KOPT-K1 (cell line): Measurements from ENCODE around the gene HOXC9.

Source experiments
- H3K27ac ChIP-seq: fragments of 200-600 bp; sonication (generic); 2 replicates; pipeline ENCODE4 v1.5.1; 2016; ENCODE audit warnings: antibody characterized with exemption, mild to moderate bottlenecking, low read depth, low read length; ENCODE audit not compliant: poor library complexity, severe bottlenecking
- H3K36me3 ChIP-seq: fragments of 200-600 bp; sonication (generic); 2 replicates; pipeline ENCODE4 v1.5.1; 2017; ENCODE audit warnings: antibody characterized with exemption, mild to moderate bottlenecking, low read length, moderate library complexity; ENCODE audit not compliant: insufficient read depth
- H3K9me3 ChIP-seq: fragments of 200-600 bp; sonication (generic); 2 replicates; pipeline ENCODE4 v1.5.1; 2017; ENCODE audit warnings: antibody characterized with exemption, low read length, mild to moderate bottlenecking; ENCODE audit not compliant: insufficient read depth, poor library complexity, severe bottlenecking

HOXC9 gene

DNA sequence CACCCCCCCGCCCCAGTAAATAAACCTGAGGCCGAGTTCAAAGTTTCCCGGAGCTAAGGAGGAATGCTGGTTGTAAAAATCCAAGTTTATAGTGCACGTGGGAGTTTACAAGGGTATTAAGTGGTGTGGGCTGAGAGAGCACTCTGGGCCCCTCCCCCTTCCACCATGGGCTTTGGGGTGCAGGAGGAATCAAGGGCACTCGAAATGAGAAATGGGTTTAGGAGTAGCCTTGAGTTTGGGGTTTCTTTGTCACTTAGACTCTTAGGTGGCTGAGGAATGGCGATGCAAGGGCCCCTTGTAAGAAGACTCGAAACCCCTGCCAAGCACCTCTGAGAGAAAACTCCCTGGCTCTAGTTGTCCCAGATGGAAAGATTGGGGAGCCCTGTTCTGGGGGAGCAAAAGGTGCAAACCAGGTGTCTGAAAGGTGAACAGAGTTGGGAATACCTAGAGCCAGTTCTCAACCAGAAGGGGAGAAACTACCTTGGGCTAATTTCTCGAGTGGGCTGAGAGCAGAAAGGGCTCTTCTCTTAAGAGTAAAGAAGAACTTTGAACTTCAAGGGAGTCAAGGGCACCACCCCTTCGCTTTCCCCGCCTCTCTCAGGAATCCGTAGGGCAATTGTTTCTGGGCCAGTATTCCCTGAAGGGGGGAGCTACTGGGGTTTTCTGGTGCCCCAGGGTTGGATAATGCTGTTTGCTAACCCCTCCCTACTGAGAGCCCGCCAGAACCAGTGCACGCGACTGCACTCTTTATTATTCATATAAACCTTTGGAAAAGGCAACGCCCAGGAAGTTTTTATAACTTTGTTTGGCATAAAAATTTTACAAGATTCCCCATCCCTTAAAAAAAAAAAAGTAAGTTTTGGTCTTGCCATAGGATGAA, 21.2 kb upstream of the HOXC9 start:
- Histone ChIP-seq H3K27ac (no peak overlapping the region), H3K9me3 (no peaks in the 10 kb centered on the region), H3K36me3 (no peaks in the 10 kb centered on the region)

DNA sequence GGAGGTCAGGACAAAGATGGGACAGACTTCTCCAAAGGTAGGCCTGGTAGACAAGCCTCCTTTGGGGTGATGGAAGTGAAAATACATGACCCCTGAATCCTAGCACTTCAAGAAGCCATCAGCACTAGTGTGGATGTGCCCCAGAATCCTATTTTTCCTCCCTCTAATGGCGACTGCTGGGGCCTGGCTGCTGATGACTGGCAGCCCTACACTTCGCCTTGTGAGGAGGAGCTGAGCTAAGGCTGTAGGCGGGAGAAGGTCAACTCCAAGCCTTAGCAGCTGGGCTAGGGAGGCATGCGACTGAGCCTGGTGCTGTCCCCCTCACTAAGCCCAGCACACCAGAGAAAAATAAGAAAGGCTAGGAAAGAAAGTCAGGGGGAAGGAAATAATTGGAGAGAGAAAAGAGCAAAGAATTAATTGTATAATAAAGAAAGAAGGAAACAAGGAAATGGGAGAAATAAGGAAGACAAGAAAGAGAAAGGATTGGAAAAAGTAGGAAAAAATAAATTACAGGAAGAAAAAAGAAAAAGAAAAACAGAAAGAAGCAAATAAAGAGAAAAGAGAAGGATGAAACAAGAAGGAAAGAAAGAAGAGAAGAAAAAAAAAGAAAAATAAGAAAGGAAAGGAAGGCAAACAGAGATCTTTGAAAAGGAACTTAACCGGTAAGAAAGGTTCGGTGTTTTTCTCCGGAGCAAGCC, 19.7 kb upstream of the HOXC9 start:
- Histone ChIP-seq H3K36me3 (no peaks in the 10 kb centered on the region), H3K27ac (no peak overlapping the region), H3K9me3 (no peaks in the 10 kb centered on the region)

DNA sequence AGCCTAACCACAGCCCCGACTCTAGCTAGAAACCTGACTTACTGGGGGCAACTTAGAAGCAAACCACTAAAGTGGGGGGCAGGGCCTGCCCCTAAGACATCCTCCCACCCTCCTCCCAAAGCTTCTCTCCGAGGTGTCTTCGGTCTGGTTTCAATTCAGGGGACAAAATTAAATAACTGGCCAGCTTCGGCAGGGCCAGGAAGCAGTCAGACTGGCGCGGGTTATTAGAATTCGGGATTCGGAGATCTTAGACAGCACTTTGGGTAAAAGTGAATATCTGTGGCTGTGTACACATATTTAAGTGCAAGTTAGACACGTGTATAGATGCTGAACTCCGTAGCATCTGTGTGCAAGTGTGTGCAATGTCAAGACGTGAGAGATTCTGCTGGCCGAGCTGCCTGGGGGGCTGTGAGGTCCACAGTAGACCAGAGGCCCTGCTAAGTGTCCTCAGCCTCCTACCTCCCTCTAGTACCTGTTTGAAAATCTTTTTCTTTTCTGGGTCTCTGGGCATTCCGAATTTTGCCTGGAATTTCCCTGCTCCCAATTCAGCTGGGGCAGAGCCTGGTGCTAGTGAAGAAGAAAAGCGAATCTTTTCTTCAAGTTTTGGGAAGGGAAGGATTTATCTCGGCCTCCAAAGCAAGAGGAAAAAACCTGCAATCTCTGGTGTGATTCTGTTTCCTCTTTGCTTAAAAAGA, 19.0 kb upstream of the HOXC9 start:
- no peaks in the 10 kb centered on the region for H3K9me3 ChIP-seq
- no peak overlapping the region for H3K27ac ChIP-seq
- no peaks in the 10 kb centered on the region for H3K36me3 ChIP-seq

DNA sequence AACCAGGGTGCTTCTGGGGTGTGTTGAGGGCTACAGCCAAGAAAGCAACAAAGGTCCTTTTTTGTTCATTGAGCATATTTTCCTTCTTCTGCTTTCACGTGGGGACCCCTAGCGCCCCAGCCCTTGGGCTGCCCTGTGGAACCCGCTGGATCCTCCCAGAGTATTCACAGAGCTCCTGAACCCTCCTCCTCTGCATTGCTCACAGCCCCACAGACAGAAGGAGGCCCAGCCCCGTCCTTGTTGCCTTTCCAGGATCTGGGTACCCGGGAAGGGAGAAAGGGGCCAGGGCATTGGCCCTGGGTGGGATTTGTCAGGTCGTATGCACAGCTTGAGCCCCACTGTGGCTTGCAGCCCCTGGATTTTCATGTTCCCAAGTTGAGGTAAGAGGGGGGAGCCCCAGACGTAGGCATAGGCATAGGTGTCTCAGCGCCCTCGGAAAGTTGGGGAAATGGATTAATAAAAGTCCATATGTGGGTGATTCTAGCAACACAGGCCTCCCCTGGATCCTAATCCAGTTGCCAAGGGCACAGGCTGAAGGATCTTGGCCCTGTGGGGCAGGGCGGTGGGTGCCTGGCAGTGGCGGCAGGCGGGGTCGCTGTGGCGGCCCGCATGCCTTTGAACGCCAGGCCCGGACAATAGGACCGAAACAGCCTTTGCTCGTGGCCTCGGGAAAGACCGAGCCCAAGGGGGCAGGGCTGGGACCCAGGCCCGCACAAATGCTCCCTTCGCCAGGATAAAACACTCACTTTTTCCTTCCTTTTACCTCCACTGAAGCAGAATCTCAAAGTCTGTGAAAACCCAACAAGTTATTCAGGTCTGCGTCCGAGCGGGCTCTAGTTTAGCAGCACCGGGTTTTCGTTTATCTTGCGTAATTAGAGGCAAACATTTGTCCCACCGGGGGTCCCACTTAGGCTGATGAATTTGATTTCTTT, 18.1 kb upstream of the HOXC9 start:
- Histone ChIP-seq H3K27ac (no peak overlapping the region), H3K36me3 (no peaks in the 10 kb centered on the region), H3K9me3 (no peaks in the 10 kb centered on the region)

DNA sequence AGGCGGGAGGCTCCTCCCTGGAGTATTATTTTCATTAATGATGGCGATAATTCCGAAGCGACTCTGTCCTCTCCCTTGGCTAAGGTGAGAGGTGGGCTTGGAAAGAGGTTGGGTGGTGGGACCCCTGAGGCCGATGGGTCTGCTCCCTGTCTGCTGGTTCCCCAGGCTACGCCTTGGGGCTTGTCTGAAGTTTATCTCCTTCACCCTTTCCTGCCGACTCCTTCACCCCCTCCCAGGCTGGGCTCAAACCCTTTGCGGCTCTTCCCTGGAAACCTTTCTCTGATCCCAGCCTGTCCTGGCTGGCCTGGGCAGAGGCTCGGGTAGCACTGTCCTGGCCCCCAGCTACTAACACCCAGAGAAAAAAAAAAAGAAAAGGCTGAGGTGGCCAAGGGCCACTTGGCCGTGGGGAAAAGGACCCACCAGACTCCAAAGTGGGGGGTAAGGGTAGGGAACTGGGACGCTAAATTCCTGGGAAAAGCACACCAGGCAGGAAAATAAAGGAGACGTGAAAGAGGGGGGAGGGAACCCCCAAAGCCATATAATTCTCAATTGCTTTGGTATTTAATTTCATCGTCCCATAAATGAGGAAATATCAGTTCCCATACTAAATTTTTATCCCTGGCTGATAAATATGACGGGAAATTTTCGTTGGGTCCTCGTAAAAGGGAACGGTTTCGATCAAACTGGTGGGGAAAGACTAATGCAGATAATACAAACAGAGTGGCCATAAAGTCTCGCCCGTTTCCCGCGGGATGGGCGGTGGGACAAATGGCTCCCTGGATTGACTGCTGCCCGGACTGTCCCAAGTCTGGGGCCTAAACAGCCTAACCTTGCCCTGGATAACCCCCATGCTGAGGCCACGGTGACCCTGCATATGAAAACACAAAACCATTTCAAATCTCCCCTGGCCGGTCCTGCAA, 17.1 kb upstream of the HOXC9 start:
- Histone ChIP-seq H3K36me3 (no peaks in the 10 kb centered on the region), H3K9me3 (no peaks in the 10 kb centered on the region), H3K27ac (no peak overlapping the region)

DNA sequence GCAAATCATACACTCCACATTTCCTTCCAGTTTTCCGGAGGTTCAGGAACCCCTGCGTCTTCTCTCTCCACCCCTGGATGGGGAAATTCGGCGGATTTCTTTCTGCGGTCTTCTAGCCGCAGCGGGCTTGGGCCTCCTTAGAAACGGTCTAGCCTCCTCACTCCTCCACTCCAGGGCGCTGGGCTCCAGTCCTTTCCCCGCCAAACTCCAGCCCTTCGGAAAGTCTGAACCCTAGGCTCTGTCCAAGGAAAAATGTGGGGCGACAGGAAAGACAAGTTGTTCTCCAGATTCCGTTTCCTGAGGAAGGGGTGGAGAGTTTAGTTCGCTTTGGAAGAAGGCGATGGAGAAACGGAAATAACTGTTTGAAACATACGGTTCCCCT, 16.4 kb upstream of the HOXC9 start:
- H3K27ac ChIP-seq: no peak overlapping the region
- H3K36me3 ChIP-seq: no peaks in the 10 kb centered on the region
- H3K9me3 ChIP-seq: no peaks in the 10 kb centered on the region

DNA sequence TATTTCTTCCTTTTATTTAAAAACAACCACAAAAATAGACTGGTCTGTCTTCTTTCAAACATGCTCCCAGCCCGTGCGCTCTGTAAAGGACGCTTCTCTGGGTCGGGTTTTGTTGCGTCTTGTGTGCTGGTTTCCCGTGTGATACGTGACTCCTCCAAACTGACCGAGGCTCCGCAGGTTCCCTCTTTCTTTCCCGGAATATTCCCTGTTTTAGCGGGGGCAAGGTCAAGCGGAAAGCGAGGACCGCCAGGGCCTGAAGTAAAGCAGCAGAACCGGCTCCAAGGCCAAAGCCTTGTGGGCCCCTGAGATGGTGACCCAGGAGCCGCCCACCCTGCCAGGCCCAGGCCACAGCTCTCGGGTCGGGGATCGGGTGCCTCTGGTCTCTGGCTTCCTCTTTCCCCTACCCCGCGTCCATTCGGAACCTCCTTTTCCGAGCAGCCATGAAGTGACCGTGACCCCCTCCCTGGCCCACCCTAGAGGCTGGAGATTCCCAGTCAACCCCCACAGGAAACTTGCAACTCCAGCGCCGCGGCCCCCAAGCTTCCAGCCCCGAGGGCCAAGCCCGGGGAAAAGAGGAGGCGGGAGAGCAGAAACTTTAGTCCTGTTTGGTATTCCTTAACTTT, 15.9 kb upstream of the HOXC9 start:
- H3K36me3 ChIP-seq: no peaks in the 10 kb centered on the region
- no peak overlapping the region for H3K27ac ChIP-seq
- H3K9me3 ChIP-seq: no peaks in the 10 kb centered on the region

DNA sequence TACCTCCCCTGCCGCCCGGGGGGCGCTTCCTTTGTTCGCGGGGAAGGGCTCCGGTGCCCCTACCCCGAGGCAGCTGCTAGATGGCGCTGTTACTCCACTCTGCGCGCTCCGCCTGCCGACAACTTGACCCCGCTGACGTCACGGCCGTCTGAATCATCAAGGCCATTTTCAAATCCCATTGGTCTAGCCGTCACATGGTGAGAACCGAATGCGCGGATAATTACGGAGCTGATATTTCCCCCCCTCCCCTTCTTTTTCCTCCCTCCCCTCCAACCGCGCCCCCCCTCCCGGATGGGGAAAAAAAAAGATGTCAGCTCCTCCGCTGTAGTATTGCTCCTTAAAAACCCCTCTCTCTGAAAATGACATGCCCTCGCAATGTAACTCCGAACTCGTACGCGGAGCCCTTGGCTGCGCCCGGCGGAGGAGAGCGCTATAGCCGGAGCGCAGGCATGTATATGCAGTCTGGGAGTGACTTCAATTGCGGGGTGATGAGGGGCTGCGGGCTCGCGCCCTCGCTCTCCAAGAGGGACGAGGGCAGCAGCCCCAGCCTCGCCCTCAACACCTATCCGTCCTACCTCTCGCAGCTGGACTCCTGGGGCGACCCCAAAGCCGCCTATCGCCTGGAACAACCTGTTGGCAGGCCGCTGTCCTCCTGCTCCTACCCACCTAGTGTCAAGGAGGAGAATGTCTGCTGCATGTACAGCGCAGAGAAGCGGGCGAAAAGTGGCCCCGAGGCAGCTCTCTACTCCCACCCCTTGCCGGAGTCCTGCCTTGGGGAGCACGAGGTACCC, 14.9 kb upstream of the HOXC9 start, which contains the start of gene HOXC10:
Gene HOXC10, plus strand, starts transcription at position 246 of the 791 bp plus-strand sequence. Its CDS starts 114 bp downstream, at position 360.
- H3K9me3 ChIP-seq: no peaks in the 10 kb centered on the region
- H3K27ac ChIP-seq: no peak within 1 kb of the TSS
- no peaks in the 10 kb centered on the region for H3K36me3 ChIP-seq

DNA sequence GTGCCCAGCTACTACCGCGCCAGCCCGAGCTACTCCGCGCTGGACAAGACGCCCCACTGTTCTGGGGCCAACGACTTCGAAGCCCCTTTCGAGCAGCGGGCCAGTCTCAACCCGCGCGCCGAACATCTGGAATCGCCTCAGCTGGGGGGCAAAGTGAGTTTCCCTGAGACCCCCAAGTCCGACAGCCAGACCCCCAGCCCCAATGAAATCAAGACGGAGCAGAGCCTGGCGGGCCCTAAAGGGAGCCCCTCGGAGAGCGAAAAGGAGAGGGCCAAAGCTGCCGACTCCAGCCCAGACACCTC, 14.3 kb upstream of the HOXC9 start:
- Histone ChIP-seq H3K9me3 (no peaks in the 10 kb centered on the region), H3K36me3 (no peaks in the 10 kb centered on the region), H3K27ac (no peak overlapping the region)

DNA sequence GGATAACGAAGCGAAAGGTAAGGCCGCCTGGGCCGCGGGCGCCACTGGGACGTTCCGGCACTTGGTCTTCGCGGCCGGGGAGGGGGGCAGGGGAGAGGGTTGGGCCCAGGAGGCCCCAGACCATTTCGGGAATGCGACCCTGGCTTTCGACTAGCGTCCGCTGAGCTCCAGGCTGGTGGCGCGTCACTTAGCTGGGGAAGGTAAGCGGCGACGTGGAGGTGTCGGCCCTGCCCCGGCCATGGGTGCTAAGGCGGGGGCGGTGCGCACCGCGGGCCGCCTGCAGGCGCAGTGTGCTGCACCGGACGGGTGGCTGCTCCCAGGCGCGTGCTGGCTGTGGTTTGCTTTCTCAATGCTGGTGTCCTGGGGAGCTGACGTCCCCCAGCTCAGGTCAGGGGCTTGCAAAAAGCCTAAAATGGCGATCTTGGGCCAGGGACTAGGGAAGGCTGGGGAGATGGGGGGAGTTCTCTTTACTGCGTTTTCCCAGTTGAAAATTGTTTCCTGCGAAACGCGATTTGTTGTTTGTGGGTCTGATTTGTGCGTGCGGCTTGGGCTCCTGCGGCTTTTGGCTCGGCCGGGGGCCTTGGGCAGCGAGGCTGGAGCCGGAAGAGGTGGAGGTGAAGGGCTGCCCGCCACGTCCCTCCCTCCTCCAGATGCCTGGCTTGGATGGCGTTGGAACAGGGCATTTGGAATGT, 13.8 kb upstream of the HOXC9 start:
- H3K9me3 ChIP-seq: no peaks in the 10 kb centered on the region
- no peaks in the 10 kb centered on the region for H3K36me3 ChIP-seq
- H3K27ac ChIP-seq: no peak overlapping the region

DNA sequence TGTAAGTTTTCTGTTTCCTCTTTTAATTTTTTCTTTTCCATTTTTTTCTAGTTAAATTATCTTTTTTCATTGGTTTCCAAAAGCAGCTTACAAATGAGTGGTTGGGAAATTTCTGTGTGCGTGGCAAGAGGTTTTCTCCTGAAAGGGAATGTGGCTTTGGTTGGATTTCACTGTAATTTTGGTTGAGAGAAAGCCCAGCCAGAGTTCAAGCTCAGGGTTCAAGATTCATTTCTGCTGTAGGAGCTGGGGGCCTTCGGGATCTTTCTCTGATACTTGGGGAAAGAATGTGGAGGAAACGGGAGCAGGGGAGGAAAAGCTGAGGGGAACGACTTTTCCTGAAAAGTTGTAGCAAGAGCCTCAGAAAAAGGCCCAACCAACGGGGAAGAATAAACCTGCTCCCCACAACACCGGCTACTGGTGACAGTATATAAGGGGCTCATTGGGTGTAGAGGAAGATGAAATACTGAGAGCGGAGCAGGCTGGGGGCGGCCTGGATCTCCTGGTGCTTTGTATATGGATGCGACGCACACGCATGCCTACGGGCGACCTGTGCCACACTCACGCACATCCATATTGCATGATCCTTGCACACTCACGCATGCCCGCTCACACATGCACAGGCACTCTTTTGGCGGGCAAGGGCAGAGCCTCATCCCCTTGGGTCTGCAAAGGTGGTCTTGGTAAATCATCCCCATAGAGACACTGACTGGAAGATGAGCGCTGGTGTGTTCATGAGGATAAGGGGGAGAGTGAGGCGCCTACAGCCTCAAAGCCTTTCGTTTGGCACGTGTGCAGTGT, 13.1 kb upstream of the HOXC9 start:
- no peak overlapping the region for H3K27ac ChIP-seq
- no peaks in the 10 kb centered on the region for H3K9me3 ChIP-seq
- no peaks in the 10 kb centered on the region for H3K36me3 ChIP-seq

DNA sequence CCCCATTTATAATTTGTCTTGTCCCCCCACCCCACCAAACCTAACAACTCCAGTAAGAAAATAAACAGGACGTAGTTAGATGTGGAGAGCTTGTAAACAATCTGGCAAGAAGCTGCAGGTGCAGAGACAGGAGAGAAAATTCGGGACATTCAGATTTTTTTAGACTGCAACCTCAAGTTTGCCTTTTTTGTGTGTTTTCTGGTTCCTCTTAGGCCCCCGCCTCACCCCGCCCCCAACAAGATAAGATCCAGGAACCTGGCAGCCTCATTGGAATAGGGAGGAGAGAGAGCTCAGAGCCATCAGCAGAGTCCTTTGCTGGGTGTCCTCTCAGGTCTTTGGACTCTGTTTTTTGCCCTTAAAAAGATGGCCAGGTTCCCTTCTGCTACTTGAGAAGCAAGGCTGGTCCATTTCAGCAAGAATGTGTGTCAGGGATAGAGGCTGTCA, 12.2 kb upstream of the HOXC9 start:
- H3K36me3 ChIP-seq: no peaks in the 10 kb centered on the region
- H3K27ac ChIP-seq: no peak overlapping the region

More for the DNA sequence above, 12.2 kb upstream of the HOXC9 start:
- H3K9me3 ChIP-seq: no peaks in the 10 kb centered on the region
